Endothelial cell of umbilical vein (primary cell): ENCODE results near the gene MACROD2. TPM values are rescaled to one million over a fixed set of nuclear protein-coding genes. Genes with fewer than 3 reads are reported as not detected.

Experiments
- BruUV-seq: library from RNA; stranded (reverse); fragments of 400-500 nt; replicated peaks from 2 replicates; lab custom pipeline; 2021; lab: Mats Ljungman, UMichigan
- CTCF ChIA-PET: fragments of 300-600, 350-600 bp; sonication (Branson Sonifier 250); formaldehyde crosslinking; loops from one replicate; lab custom pipeline; 2021; ENCODE audit warnings: antibody characterized with exemption, inconsistent platforms; lab: Charles Lee
- POLR2A ChIA-PET: fragments of 300-600, 350-600 bp; sonication (Branson Sonifier 250); formaldehyde crosslinking; loops from one replicate; lab custom pipeline; 2021; ENCODE audit warnings: antibody characterized with exemption, inconsistent platforms; lab: Charles Lee
- DNase-seq: peaks from one replicate; pipeline ENCODE4 v3.0.0-alpha.2; 2011; ENCODE audit warnings: low read depth, low spot score
- FAIRE-seq: peaks from 2 replicates; lab custom pipeline; 2011; peaks lifted over from hg19 to GRCh38; lab: Jason Lieb, UNC
- H2AFZ ChIP-seq: 2 replicates; pipeline ENCODE4 v1.6.0; 2012; ENCODE audit warnings: low read depth, low read length, control low read depth, inconsistent platforms
- H3K27ac ChIP-seq: 2 replicates; pipeline ENCODE4 v1.5.1; 2011; ENCODE audit warnings: low read depth, mild to moderate bottlenecking, control low read depth, low read length, moderate library complexity; ENCODE audit not compliant: insufficient read depth
- H3K27me3 ChIP-seq, 2 experiments: 2 replicates each; pipeline versions ENCODE4 v1.6.0 to v1.6.1; 2011; ENCODE audit warnings: low read length in 2 of 2, mixed read lengths in 1 of 2; ENCODE audit not compliant: control insufficient read depth in 2 of 2, insufficient read depth in 2 of 2
- H3K36me3 ChIP-seq, 2 experiments: 2 replicates in 1 of 2; 3 replicates in 1 of 2; pipeline ENCODE4 v1.5.1; 2011; ENCODE audit warnings: low read length in 2 of 2, mild to moderate bottlenecking in 1 of 2, moderate library complexity in 1 of 2; ENCODE audit not compliant: control insufficient read depth in 2 of 2, insufficient read depth in 2 of 2; ENCODE audit errors: extremely low read depth in 1 of 2
- H3K4me1 ChIP-seq: 3 replicates; pipeline ENCODE4 v1.5.1; 2011; ENCODE audit warnings: mild to moderate bottlenecking, low read length; ENCODE audit not compliant: control insufficient read depth, insufficient read depth; ENCODE audit errors: extremely low read depth
- H3K4me2 ChIP-seq: 2 replicates; pipeline ENCODE4 v1.6.1; 2011; ENCODE audit warnings: low read length, control low read depth, mixed read lengths; ENCODE audit not compliant: insufficient read depth
- H3K4me3 ChIP-seq, 3 experiments: fragments of 200-600 bp in 1 of 3; sonication (generic), shearing (Covaris generic) in 1 of 3; replicated peaks in 1 of 3; 2 replicates each; pipeline ENCODE4 v1.5.1; 2011 to 2016; ENCODE audit warnings: control low read depth in 3 of 3, low read length in 3 of 3, mild to moderate bottlenecking in 2 of 3, inconsistent platforms in 1 of 3, low read depth in 1 of 3, moderate library complexity in 1 of 3; ENCODE audit not compliant: insufficient read depth in 1 of 3
- H3K79me2 ChIP-seq: 2 replicates; pipeline ENCODE4 v1.6.0; 2012; ENCODE audit warnings: low read length, inconsistent platforms; ENCODE audit not compliant: control insufficient read depth, insufficient read depth
- H3K9ac ChIP-seq: replicated peaks from 2 replicates; pipeline ENCODE3; 2011; ENCODE audit warnings: low read length, control low read depth; ENCODE audit not compliant: insufficient read depth; ENCODE audit errors: extremely low read depth
- H3K9me1 ChIP-seq: replicated peaks from 3 replicates; pipeline ENCODE4 v1.6.0; 2011; ENCODE audit warnings: mild to moderate bottlenecking, low read length; ENCODE audit not compliant: control insufficient read depth, insufficient read depth; ENCODE audit errors: extremely low read depth
- H3K9me3 ChIP-seq: replicated peaks from 2 replicates; pipeline ENCODE4 v1.5.1; 2012; ENCODE audit warnings: low read length, inconsistent platforms; ENCODE audit not compliant: control insufficient read depth, insufficient read depth
- H4K20me1 ChIP-seq: replicated peaks from 2 replicates; pipeline ENCODE3; 2011; ENCODE audit warnings: mild to moderate bottlenecking, low read length; ENCODE audit not compliant: control insufficient read depth, insufficient read depth; ENCODE audit errors: extremely low read depth
- JUN ChIP-seq: IDR thresholded peaks from 2 replicates; pipeline ENCODE4 v1.6.1; 2011; ENCODE audit warnings: borderline replicate concordance, low read depth; ENCODE audit not compliant: insufficient read length, insufficient read depth
- POLR2AphosphoS5 ChIP-seq: IDR thresholded peaks from 2 replicates; pipeline ENCODE4 v1.6.1; 2012; ENCODE audit warnings: low read depth, mild to moderate bottlenecking, control low read depth, low read length, moderate library complexity; ENCODE audit not compliant: insufficient read depth
- dilution Hi-C: fragments of 300-500 bp; cut with MboI; formaldehyde crosslinking; loops from one replicate; pipeline ENCODE4 v1.15.0; 2019; ENCODE audit warnings: low sequenced_read_pairs; ENCODE audit not compliant: extremely low pct_ligation_motif_present
- intact Hi-C: fragments of 100-400 bp; cut with micrococcal nuclease; formaldehyde crosslinking; loops from one replicate; pipeline ENCODE4 v1.10.0; 2022
- polyA plus RNA-seq, 4 experiments: library from polyadenylated mRNA; depleted of rRNA in 3 of 4; stranded (reverse) in 3 of 4; unstranded in 1 of 4; fragments of >200 nt; gene quantifications; 2 replicates each; pipeline versions ENCODE4 v1.2.1 to v1.2.3, GENCODE V29; 2011 to 2012; ENCODE audit warnings: missing spikeins in 1 of 4
- total RNA-seq: library from RNA; stranded (reverse); gene quantifications from 2 replicates; pipeline ENCODE4 v1.2.3, GENCODE V29; 2021
- TF ChIP-seq, protein P1 (sequence below), 2 donors: IDR thresholded peaks; 1 replicate in 1 of 2; 2 replicates in 1 of 2; pipeline ENCODE4 v1.5.1; 2011; ENCODE audit warnings: low read length in 2 of 2, mild to moderate bottlenecking in 2 of 2, moderate library complexity in 2 of 2, control low read depth in 1 of 2, inconsistent platforms in 1 of 2, low read depth in 1 of 2; ENCODE audit not compliant: insufficient read depth in 1 of 2; ENCODE audit errors: extremely low read depth in 1 of 2
- TF ChIP-seq, protein P2 (sequence below): IDR thresholded peaks from 2 replicates; pipeline ENCODE4 v1.6.1; 2011; ENCODE audit not compliant: insufficient read depth, insufficient read length

Gene MACROD2
- total and polyA plus RNA-seq, 2 donors (not counting 3 experiments of a cell fraction or from before 2014, with no cell fraction given), result 0.11 to 0.73 TPM

DNA sequence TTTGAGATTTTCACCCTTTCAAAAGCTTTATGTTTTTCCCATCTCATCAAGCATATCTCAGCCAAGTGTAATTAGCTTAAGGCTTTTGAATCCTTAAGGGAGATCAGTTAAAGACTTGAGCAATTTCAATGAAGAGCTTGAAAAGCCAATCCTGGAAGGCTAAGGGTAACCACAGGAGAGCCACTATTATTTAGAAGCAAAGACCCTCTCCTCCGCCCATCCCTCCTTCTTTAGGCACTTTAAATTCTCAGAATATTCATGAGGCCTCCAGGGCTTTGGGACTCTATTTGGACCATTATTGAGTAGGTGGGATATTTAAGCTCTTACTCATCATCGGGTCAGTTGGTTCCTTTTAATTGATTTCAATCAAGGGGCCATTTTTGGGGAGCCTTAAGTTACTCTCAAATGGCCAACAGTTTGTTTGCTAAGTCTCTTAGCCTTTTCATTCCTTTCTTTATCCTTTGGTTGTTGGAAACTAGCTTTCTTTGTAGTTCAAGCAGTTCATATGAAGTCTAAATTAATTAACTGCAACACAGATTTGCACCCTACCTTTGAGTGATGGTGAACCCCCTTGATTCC is 2010.7 kb downstream of the MACROD2 start:
- no peak overlapping the region for H3K4me2 ChIP-seq
- no peaks in the 10 kb centered on the region for H3K27me3 ChIP-seq
- intact Hi-C loops, result no loop called here
- H3K4me1 ChIP-seq, result no peaks in the 10 kb centered on the region
- H3K27ac ChIP-seq, result no peak overlapping the region
- no peaks in the 10 kb centered on the region for H3K36me3 ChIP-seq
- no peaks in the 10 kb centered on the region for H4K20me1 ChIP-seq
- TF ChIP-seq, protein P1, sequence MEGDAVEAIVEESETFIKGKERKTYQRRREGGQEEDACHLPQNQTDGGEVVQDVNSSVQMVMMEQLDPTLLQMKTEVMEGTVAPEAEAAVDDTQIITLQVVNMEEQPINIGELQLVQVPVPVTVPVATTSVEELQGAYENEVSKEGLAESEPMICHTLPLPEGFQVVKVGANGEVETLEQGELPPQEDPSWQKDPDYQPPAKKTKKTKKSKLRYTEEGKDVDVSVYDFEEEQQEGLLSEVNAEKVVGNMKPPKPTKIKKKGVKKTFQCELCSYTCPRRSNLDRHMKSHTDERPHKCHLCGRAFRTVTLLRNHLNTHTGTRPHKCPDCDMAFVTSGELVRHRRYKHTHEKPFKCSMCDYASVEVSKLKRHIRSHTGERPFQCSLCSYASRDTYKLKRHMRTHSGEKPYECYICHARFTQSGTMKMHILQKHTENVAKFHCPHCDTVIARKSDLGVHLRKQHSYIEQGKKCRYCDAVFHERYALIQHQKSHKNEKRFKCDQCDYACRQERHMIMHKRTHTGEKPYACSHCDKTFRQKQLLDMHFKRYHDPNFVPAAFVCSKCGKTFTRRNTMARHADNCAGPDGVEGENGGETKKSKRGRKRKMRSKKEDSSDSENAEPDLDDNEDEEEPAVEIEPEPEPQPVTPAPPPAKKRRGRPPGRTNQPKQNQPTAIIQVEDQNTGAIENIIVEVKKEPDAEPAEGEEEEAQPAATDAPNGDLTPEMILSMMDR (IDR thresholded peaks at IDR 0.05; ENCODE audit: extremely low read depth in 1 of 2, insufficient read depth in 1 of 2, low read depth in 1 of 2, low read length in 2 of 2), result no peak
- FAIRE-seq, result no peak
- ChIA-PET CTCF (no interaction called here), POLR2A (no interaction called here)
- H3K9ac ChIP-seq, result no peak overlapping the region
- H3K9me1 ChIP-seq, result no peaks in the 10 kb centered on the region
- dilution Hi-C loops, result no loop called here
- no peak overlapping the region for H2AFZ ChIP-seq
- no peak overlapping the region for H3K4me3 ChIP-seq
- no TSS peak for BruUV-seq
- DNase-seq, result no peak
- peaks cover 1% of the 10 kb centered on the region for H3K9me3 ChIP-seq
- no peaks in the 10 kb centered on the region for H3K79me2 ChIP-seq

DNA sequence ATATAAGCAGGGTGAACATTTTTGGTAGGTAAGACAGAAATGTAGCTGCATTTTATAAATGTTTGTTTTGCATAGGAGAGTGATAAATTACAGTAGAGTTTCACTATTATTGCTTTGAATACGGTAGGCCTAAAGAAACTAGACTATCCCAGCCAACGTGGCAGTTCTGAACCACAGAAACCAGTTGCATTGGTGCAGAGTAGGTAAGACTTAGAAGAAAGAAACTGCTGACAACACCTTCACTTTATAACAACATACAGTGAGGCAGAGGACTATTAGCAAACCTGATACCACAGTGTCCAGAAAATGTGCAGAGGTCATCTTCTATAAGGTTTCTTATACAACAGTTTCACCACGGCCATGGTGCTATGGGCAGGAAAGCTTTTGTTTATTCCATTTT is 2011.8 kb downstream of the MACROD2 start:
- dilution Hi-C loops, result no loop called here
- Histone ChIP-seq H3K27me3 (no peaks in the 10 kb centered on the region), H2AFZ (no peak overlapping the region), H3K9ac (no peak overlapping the region), H3K9me1 (no peaks in the 10 kb centered on the region), H4K20me1 (no peaks in the 10 kb centered on the region), H3K36me3 (no peaks in the 10 kb centered on the region), H3K4me3 (no peak overlapping the region), H3K4me1 (no peaks in the 10 kb centered on the region), H3K79me2 (no peaks in the 10 kb centered on the region), H3K4me2 (no peak overlapping the region), H3K9me3 (peaks cover 1% of the 10 kb centered on the region), H3K27ac (no peak overlapping the region)
- no peak for DNase-seq
- ChIA-PET CTCF (no interaction called here), POLR2A (no interaction called here)
- TF ChIP-seq, protein P1 (IDR thresholded peaks at IDR 0.05; ENCODE audit: extremely low read depth in 1 of 2, insufficient read depth in 1 of 2, low read depth in 1 of 2, low read length in 2 of 2), result no peak
- no peak for TF ChIP-seq JUN
- TF ChIP-seq POLR2AphosphoS5, result no peak
- TF ChIP-seq, protein P2, sequence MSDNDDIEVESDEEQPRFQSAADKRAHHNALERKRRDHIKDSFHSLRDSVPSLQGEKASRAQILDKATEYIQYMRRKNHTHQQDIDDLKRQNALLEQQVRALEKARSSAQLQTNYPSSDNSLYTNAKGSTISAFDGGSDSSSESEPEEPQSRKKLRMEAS, result no peak
- BruUV-seq, result no TSS peak
- intact Hi-C loops, result no loop called here
- no peak for FAIRE-seq
